HG03196 (cell line): Measurements from ENCODE around the gene PML.
"Not testable (repeated sequence)": the region's sequence is repeated elsewhere in the genome, so short reads cannot be mapped to it uniquely, and the experiment has no call there.

ENCODE experiments used
- ATAC-seq: cut with Tn5 transposase; IDR thresholded peaks from one replicate; pipeline ENCODE4 v1.9.1; 2021; ENCODE audit not compliant: unreplicated experiment

Gene PML

GRCh38 chr15:74038707-74039655, 44.5 kb downstream of the PML start:
- ATAC-seq, result no peak

GRCh38 chr15:74039656-74040010, 45.1 kb downstream of the PML start:
- no peak for ATAC-seq

- no peak for ATAC-seq
Measured at GRCh38 chr15:74040109-74040850, 45.8 kb downstream of the PML start.

- ATAC-seq, result no peak
Measured at GRCh38 chr15:74041311-74041756, 46.8 kb downstream of the PML start.

- ATAC-seq, result no peak
Measured at GRCh38 chr15:74041777-74042435, 47.4 kb downstream of the PML start.

GRCh38 chr15:74042603-74043424, 48.3 kb downstream of the PML start:
- ATAC-seq, result no peak

GRCh38 chr15:74043425-74044266, 49.1 kb downstream of the PML start:
- ATAC-seq, result no peak

- no peak for ATAC-seq
Measured at GRCh38 chr15:74044267-74045110, 50.0 kb downstream of the PML start.

- no peak for ATAC-seq
Measured at GRCh38 chr15:74045184-74045583, 50.7 kb downstream of the PML start.

GRCh38 chr15:74045636-74046274, 51.2 kb downstream of the PML start:
- ATAC-seq, result no peak

GRCh38 chr15:74046275-74046674, 51.8 kb downstream of the PML start:
- no peak for ATAC-seq

- no peak for ATAC-seq
Measured at GRCh38 chr15:74050127-74050526, 55.6 kb downstream of the PML start.

GRCh38 chr15:74050556-74051234, 56.2 kb downstream of the PML start:
- ATAC-seq, result no peak

- ATAC-seq, result not testable (repeated sequence)
Measured at GRCh38 chr15:74052271-74053260, 58.0 kb downstream of the PML start.

- no peak for ATAC-seq
Measured at GRCh38 chr15:74053517-74053916, 59.0 kb downstream of the PML start.

- ATAC-seq, result no peak
Measured at GRCh38 chr15:74053941-74054529, 59.5 kb downstream of the PML start.
